Stimulated activated CD4-positive, alpha-beta T cell treated with anti-CD3 and anti-CD28 coated beads, TNF-alpha, amount 100 ng/mL, for 48 hours (primary cell): ENCODE results near the gene OBP2A.

ENCODE experiments used
- DNase-seq, 3 donors: peaks; one replicate each; pipeline ENCODE4 v3.0.0-alpha.2; 2020; ENCODE audit warnings: low read depth in 3 of 3

OBP2A gene

DNA sequence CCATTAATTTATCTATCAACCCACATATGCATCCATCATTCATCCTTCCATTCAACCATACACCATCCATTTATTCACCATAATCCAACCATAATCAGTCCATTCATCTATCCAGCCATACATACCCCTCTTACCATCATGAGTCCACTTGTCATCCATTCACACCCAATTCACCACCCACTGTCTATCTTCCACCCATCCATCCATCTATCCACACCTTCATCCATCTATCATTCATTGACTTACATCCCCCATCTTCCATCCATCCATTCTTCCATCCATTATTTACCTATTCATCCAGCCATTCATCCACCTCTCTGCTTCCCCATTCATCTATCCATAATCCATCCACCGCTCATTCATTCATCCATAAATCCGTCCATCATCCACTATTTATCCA is 33.4 kb downstream of the OBP2A start:
- no peak for DNase-seq

DNA sequence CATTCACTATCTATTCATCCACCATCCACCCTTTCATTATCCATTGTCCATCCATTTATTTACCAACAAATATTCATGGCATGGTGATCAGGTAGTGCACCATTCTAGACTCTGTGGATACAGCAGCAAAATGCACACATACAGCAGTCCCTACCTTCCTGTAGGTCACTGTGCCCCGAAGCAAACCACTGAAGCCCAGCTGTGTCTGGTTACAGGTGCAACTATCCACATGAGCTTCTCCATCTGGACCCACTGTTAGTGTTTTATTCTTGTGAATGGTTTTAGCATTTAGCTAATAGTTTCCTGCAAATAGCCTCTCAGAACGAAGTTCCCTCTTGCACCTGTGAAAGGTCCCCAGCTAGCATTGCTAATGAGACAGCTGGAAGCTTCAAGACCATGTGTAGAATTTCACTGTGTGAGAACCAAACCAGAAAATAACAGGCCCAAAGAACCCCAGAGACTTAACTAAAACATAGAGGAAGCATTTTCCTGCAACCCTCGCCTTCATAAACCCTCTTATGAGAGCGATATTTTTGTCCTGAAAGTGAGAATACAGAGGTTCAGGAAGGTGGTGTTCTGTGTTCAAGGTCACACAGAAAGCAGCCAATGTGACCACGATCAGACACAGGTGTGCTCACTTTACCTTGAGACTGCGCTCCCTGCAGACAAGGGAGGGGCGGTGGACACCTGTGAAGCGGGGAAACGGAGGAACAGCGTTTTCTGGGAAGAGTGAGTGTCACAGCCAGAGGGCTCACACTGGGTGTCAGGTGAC is 34.1 kb downstream of the OBP2A start:
- no peak for DNase-seq

DNA sequence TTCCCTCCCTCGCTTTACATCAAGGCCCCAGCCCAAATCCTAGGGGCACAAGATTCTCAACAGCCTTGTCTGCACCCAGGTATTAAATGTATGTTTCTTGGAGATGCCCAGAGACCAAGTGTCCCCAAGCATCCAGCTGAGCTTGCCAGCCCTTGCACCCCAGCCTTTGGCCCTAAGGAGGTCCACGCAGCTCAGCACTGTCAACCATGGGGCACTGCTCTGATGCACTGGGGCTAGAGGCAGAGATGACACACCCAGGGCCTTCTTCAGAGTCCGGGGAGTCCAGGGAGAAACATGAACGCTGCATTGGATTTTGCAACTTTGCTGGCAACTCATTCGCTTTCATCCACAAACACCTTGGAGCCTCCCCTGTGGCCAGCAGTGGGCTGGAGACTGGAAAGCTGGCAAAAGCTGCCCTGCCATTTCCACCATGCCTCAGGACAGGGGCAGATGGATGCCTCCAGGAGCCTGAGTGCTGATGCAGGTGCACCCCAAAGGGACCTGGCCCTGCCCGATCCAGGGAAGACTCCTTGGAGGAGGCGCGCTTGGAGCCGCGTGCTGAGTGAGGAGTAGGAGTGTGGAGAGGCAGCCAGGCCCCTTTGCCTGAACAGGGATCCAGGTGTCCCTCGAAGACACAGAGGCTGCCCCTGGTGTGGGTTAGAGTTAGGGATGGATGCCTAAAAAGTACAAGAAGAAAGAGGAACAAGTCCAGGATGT is 34.9 kb downstream of the OBP2A start:
- no peak for DNase-seq

DNA sequence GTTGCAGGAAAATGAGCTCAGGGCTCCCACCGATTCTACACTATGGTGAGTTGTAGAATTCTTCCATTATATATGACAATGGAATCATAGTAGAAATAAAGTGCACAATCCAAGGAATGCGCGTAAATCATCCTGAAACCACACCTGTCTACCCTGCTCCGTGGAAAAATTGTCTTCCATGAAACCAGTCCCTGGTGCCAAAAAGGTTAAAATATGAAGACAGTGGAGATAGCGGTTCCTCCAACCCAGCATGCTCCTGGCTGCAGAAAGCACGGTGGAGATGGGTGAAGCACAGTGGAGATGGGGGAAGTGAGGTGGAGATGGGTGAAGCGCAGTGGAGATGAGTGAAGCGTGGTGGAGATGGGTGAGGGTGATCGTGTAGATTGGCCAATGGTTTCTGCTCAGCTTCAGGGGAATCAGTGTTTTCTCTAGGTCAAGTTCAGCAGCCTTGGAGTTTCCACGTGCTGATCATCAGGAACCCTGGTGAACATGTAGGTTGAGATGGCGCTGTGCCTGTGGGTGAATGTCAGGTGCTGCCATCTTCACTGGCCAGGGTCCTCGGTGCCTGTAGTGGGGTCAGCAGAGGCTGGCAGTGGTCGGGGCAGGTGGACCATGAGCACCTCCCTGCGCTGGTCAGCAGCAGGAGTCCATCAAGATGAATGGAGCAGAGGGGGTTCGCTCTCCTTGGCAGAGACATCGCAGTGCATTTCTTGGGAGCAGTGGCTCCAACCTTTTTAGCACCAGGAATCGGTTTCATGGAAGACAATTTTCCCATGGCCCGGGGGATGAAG is 35.9 kb downstream of the OBP2A start:
- no peak for DNase-seq

DNA sequence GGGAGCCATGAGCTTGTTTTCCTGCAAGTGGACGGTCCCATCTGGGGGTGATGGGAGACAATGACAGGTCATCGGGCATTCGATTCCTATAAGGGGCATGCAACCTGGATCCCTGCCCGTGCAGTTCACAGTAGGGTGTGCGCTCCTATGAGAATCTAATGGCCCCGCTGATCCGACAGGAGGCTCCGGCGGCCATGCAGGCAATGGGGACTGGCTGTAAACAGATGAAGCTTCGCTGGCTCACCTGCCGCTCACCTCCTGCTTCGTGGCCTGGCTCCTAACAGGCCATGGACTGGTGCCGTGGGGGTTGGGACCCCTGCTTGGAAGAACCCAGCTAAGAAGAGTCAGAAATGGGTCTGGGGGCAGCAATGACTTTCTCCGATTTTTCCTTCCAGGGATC is 36.6 kb downstream of the OBP2A start:
- no peak for DNase-seq

DNA sequence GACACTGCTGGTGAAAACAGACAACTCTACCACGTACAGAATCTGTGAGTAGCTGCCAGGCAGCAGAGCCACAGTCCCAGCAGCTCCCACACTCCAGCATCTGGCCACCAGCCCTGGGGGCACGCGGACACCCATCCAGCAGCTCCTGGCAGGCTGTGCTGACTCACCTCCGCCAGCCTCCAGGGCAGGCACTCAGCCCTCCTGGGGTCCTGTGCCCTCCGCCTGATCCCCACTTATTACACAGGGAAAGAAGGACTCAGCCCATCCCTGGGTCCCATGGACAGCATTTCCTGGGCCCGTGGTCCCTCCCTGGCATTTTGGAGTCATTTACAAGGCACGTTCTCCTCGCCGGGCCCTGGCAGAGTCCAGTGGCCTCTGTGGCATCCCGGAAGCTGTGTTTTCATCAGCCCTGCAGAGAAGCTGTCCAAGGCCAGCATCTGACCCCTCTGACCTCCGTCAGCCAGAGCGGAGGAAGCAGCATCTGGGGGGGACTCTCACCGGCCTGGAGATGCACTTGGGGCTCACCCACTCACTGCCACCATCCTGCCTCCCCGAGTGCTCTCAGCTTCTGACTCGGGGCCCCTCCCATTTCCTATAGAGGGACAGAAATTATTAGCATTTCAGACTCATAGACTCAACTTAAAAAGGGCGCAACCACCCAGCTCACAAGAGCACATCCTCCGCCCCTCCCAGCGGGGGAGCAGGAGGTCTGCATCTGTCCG is 37.2 kb downstream of the OBP2A start:
- DNase-seq: no peak

DNA sequence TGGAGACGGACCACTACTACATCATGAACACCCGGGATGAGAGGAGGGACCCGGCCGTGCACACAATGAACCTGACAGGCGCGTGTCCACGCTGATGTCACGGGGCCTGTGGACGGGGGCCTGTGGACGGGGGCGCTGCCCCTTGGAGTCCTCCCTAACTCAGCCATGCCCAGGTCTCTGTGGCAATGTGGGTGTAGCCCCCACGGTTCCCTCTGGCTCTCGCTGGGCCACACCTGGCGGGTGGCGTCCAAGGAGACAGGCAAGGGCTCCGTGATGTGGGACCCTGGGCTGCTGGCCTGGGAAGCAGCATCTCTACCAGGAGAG is 37.7 kb downstream of the OBP2A start:
- DNase-seq: no peak

DNA sequence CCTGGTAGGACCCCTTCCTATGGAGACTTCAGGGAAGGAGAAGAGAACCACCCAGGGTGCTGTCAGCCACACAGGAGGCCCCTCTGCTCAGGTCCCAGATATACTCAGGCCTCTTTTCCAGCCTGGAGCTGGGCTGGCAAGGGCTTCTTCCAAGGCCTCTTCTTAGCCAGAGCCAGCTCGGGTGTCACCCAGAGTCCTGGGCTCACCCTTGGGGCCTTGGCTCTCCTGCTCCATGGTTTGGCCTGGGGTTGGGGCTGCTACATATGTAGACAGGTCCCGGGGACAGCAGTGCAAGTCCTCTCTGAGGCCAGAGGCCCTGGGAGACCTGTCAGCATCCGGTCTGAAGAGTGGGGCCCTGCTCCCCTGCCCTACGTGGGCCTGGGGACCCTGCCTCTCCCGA is 38.4 kb downstream of the OBP2A start:
- DNase-seq: no peak

DNA sequence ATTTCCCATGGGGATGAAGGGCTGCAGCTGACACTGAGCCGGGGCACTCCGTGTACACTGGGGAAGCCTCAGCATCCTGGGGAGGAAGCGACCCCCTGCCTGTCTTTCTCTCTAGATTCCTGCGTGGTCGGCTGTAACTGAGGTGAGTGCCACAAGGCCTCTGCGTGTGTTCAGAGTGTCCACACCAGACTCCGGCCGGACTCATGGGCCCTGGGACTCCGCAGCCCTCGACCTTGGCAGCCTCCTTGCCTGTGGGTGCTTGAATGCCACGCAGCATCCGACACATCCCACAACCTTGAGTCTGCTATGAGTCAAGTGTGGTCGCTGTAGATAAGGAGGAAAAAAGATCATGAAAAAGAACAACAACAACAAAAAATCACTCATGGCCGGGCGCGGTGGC is 39.0 kb downstream of the OBP2A start:
- no peak for DNase-seq

DNA sequence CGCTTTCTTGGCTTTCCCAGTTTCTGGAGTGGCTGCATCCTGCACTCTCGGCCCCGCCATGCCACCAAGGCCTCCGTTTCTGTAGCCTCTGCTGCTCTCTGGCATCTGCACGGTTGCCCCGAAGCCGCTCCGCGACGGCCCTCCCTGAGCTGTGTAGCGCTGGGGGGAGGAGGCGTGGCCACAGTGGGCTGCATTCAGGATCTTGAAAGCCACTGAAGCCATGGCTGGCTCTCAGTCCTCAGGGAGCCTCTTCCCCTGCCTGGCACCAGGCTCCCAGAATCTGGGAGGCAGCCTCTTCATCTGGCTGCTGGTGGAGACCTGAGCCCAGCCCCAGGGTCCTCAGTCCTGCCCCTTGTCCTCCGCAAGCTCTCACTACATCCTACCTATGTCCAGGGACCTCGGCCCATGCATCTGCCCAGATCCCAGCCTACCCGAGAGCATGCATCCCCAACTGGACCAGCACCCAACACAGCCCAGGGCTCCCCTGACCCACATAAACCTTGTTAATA is 40.7 kb downstream of the OBP2A start:
- no peak for DNase-seq

DNA sequence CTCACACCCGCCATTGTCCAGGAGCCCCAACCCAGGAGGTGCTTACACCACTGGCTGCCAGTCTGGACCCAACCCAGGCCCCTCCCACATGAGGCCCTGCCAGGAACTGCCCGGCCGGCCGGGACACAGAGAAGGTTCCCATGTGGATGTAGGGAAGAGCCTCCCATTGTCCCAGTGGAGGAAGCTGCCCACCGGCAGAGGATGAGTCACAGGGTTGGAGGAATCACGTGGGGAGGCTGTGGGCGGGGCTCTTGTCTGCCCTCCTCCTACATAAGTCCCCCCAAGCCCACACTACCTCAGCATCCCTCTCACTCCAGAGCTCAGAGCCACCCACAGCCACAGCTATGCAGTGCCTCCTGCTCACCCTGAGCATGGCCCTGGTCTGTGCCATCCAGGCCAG is 41.7 kb downstream of the OBP2A start:
- DNase-seq: no peak

DNA sequence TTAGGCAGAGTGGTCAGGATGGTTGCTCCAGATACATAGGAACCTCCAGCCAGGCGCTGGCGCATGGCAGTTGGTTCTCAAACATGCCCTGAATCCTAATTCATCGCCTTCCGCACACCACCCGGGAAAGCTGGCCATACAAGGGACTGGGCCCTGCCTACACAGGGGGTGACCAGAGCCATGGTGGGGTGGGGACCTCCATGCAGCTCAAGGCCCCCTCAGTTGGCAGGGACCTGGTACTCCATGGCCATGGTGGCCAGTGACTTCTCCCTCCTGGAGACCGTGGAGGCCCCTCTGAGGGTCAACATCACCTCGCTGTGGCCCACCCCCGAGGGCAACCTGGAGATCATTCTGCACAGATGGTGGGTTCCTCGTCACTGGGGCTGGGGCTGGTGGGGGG is 42.4 kb downstream of the OBP2A start:
- no peak for DNase-seq

DNA sequence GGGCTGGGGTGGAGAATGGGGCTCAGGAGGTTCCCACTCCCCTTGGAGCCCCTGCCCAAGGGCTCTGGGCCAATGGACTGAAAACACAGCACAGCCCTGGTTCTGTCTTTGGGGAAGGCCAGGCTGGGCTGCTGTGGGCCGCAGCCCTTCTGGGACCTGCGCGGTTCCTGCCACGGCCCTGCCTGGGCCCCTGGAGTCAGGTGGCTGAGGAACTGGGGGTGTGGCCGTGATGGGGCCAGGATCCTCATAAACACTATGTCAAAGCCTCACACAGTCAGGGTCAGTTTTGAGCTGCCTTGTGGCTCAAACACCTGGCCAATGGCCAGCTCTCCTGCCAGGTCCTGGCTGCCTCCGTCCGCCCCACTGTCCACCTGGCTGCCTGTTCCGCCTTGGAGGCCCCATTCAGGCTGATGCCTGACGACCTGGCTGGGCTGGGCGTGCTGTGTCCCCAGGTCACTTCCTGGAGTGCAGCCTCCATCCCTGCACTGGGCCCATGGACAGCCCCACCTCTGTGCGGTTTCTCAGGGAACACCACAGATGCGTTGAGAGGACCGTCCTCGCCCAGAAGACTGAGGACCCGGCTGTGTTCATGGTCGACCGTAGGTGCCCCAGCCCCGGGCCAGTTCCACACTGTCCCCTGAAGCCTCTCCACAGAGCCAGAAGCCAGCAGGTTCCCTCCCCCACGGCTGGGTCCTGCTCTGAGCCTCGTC is 43.1 kb downstream of the OBP2A start:
- DNase-seq: no peak

DNA sequence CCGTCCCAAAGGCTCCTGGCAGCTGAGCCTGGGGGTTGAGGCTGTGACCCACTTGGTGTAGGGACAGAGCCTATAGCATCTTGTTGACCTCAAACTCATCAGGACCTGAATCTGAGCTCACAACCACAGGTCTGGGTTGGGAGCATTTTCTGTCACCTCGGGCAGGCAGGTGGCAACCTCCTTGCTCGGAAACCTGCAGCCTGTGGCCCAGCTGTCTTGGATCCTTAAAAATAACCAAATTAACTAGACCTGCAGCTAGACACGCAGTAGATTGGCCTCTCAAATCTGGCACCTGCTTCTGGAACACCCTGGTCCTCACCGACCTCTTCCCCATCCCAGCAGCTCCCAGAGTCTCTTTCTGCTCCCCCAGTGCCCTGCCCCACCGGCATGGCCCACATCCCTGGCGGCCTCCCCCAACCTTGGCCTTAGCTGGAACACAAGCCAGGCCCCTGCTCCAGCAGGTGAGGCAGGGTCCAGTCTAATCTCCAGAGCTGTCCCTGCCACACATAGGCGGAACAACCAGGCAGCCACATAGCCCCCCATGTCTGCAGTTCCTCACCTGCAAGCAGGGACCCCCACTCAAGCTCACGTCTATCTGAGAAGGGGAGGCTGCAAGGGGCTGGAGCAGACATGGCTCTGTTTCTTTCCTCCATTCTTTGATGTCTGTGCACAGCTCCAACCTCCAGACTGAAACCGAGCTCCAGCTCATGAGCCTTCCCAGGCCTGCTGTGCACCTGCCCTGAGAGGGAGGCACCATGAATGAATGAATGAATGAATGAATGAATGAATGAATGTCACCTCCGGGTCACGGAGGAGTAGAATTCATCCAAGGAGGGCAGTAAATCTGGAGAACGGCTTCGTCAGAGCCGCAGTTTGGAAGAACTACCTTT is 43.9 kb downstream of the OBP2A start:
- no peak for DNase-seq

DNA sequence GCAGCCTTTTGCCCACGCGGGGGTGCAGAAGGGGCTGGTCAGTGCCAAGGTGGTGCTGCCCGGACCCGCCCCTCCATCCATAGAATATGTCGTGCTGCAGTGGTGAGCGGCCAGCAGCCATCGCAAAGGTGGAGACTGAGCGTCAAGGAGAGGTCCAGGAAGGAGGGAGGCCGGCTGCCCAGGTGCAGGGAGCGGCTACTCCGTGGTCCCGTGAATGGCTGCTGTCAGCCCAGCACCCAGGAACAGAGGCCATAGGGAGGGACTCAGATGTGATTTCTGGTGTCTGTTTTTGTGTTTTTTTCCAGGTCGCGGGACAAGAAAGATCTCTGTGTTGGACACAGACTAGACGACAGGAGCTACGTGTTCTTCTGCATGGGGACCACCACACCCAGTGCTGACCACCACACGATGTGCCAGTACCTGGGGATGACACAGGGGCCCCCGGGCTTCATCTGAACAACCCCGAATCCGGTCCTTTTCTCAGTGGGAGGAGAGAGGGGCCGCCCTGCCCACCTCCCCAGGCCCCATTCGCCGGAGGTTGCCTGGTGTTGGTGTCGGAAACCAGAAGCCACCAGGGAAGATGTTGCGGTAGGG is 44.7 kb downstream of the OBP2A start:
- DNase-seq: no peak

DNA sequence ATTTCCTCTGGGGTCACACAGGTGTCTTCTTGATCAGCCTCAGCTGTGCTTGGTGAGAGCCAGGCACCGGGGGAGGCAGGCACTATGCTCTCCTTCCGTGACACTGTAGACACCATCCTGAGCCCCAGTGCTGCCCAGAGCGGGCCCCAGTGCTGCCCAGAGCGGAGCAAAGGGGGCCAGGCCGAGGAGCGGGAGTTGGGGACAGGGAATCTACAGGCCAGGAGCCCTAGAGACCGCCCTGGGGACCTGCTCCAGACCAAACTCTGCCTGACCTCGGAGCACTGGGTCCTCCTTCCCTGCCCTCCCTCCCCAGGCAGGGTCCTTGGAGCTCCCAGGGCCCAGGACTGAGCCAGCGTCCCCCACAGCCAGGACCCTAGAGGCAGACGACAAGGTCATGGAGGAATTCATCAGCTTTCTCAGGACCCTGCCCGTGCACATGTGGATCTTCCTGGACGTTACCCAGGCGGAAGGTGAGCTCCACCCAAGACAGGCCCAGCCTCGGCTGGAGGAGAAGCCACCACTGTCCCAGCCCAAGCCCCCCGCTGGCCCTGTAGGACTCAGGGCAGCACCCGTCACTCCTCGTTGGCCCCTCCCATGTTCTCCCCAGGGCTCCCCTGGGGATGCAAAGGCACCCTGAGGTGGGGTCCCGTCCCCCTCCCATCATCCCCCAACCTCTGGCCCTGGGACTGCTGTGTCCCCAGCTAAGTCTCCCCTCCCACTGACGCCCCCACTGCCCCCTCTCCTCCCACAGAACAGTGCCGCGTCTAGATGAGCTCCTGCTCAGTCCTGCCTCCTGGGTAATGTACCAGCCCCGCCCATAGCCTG is 45.8 kb downstream of the OBP2A start:
- no peak for DNase-seq

DNA sequence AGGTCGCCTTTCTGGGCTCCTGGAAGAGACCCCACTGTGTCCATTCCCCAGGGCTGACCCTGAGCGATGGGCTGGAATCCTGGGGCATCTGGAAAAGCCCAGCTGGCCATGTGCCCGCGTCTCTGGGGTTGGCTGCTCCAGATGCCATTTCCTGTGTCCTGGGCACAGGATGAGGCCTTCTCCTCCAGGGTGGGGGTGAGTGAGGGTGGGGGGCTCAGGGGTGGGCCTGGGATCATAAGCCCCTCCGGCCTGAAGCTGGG is 46.3 kb downstream of the OBP2A start:
- no peak for DNase-seq

DNA sequence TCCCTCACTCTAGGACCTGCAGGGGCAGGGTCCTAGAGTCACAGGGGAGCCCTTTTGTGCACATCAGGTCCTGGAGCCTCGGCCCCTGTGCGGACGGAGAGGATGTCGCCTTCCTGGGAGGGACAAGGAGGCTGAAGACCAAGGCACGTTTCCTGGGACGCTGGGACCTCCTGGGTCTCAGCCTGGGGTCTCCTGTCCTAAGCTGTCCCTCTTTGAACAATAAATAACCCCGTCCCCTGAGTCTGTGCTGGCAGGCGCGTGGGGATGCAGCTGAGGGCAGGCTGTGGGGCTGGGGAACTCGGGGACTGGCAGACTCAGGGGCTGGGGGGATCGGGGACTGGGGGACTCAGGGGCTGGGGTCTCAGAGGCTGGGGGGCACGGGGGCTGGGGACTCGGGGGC is 46.7 kb downstream of the OBP2A start:
- no peak for DNase-seq

DNA sequence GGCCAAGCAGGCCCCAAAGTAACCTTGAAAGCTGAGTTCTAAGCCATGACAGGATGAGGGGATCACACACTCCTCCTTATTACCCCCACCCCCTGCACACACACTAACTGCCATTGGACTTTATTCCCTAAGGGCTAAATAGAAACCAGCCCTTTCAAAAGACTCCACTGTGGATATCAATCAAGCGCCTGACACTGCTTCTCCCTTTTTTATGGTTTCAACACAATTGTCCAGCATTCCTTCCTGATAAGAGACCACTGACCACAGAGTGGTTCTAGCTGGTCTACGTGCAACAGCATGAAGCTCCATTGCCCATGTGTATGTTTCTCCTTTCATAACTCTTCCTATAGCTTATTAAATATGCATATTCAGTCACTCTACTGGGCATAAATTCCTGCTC is 50.3 kb downstream of the OBP2A start:
- DNase-seq: no peak
